NCI-H1417 (cell line): ENCODE measurements around the gene FLRT1.

ENCODE experiments used
- DNase-seq, 3 experiments: peaks; one replicate each; lab custom pipeline; 2025; lab: John Stamatoyannopoulos, UW

The FLRT1 gene

GRCh38 chr11:64067230-64067993, 31.7 kb downstream of the FLRT1 start:
- DNase-seq: peak in 2 of 3 experiments; percentile 67 to 75

- no peak for DNase-seq
Measured at GRCh38 chr11:64068705-64069400, 33.1 kb downstream of the FLRT1 start.

- peak in 2 of 3 experiments; percentile 51 to 63 for DNase-seq
Measured at GRCh38 chr11:64069401-64070313, 33.9 kb downstream of the FLRT1 start.

GRCh38 chr11:64070314-64070681, 34.6 kb downstream of the FLRT1 start:
- peak in 1 of 3 experiments; percentile 43 for DNase-seq

GRCh38 chr11:64071849-64072248, 36.1 kb downstream of the FLRT1 start:
- peak in 1 of 3 experiments; percentile 28 for DNase-seq

- no peak for DNase-seq
Measured at GRCh38 chr11:64072403-64072802, 36.7 kb downstream of the FLRT1 start.

GRCh38 chr11:64072871-64073270, 37.1 kb downstream of the FLRT1 start:
- DNase-seq: no peak

- DNase-seq: peak in 1 of 3 experiments; percentile 53
Measured at GRCh38 chr11:64073542-64073941, 37.8 kb downstream of the FLRT1 start.

GRCh38 chr11:64074239-64074638, 38.5 kb downstream of the FLRT1 start:
- no peak for DNase-seq

GRCh38 chr11:64076758-64077157, 41.0 kb downstream of the FLRT1 start:
- DNase-seq: no peak

- DNase-seq: no peak
Measured at GRCh38 chr11:64077607-64078006, 41.9 kb downstream of the FLRT1 start.

- DNase-seq: peak in 2 of 3 experiments; percentile 65 to 86
Measured at GRCh38 chr11:64078284-64078683, 42.6 kb downstream of the FLRT1 start.

GRCh38 chr11:64078905-64079304, 43.2 kb downstream of the FLRT1 start:
- no peak for DNase-seq

- DNase-seq: no peak
Measured at GRCh38 chr11:64080390-64080789, 44.7 kb downstream of the FLRT1 start.

- peak; percentile 91 to 99 (median 92) for DNase-seq
Measured at GRCh38 chr11:64081745-64082442, 46.2 kb downstream of the FLRT1 start.

- no peak for DNase-seq
Measured at GRCh38 chr11:64083398-64084080, 47.8 kb downstream of the FLRT1 start.

- peak in 1 of 3 experiments; percentile 52 for DNase-seq
Measured at GRCh38 chr11:64084146-64084950, 48.6 kb downstream of the FLRT1 start.

GRCh38 chr11:64084951-64085710, 49.4 kb downstream of the FLRT1 start:
- DNase-seq: no peak
